IMR-90 (cell line): Measurements from ENCODE around the gene GPATCH2.

Source experiments
- CEBPB ChIP-seq: IDR thresholded peaks from 2 replicates; pipeline ENCODE4 v1.6.1; 2012; ENCODE audit warnings: low read depth, low read length, improper control_type of control experiment
- CHD1 ChIP-seq: IDR thresholded peaks from 2 replicates; pipeline ENCODE4 v1.6.1; 2012; ENCODE audit warnings: low read depth, low read length, improper control_type of control experiment
- CTCF ChIP-seq: conservative IDR thresholded peaks from 2 replicates; pipeline ENCODE4 v1.5.1; 2012; ENCODE audit warnings: mild to moderate bottlenecking, low read depth, low read length, improper control_type of control experiment
- ELK1 ChIP-seq: fragments of 150-350 bp; IDR thresholded peaks from 2 replicates; pipeline ENCODE4 v1.6.1; 2016; ENCODE audit warnings: low read depth, mild to moderate bottlenecking, low read length, moderate library complexity, borderline replicate concordance
- MAFK ChIP-seq: IDR thresholded peaks from 2 replicates; pipeline ENCODE4 v1.6.1; 2012; ENCODE audit warnings: low read depth, low read length, improper control_type of control experiment
- POLR2A ChIP-seq: IDR thresholded peaks from 2 replicates; pipeline ENCODE4 v1.6.1; 2012; ENCODE audit warnings: mild to moderate bottlenecking, low read depth, low read length
- RCOR1 ChIP-seq: IDR thresholded peaks from 2 replicates; pipeline ENCODE4 v1.6.1; 2012; ENCODE audit warnings: mild to moderate bottlenecking, low read length, improper control_type of control experiment; ENCODE audit not compliant: insufficient replicate concordance
- SMC3 ChIP-seq: fragments of 150-350 bp; IDR thresholded peaks from 2 replicates; pipeline ENCODE4 v1.6.1; 2016; ENCODE audit warnings: low read depth, mild to moderate bottlenecking, antibody characterized with exemption, low read length, moderate library complexity

- TF ChIP-seq CTCF (no peak), ELK1 (no peak), POLR2A (no peak), RCOR1 (no peak), MAFK (no peak), CEBPB (no peak), CHD1 (no peak), SMC3 (no peak)
Measured at GRCh38 chr1:217469983-217470382, 160.9 kb downstream of the GPATCH2 start.
